Body of pancreas (tissue), 4 donors: ENCODE data around the gene GPR137.

Experiments
- POLR2A ChIP-seq, 3 donors: fragments of 450-650 bp; IDR thresholded peaks; one replicate each; pipeline ENCODE4 v1.6.1; 2016; ENCODE audit warnings: antibody characterized with exemption in 3 of 3, mild to moderate bottlenecking in 2 of 3
- TF ChIP-seq, protein P1 (sequence below), 7 experiments: fragments of 450-650 bp in 4 of 7; fragments of 200-600 bp in 3 of 7; sonication (generic) in 3 of 7; IDR thresholded peaks; one replicate each; pipeline ENCODE4 v1.5.1; 2016 to 2019; ENCODE audit warnings: antibody characterized with exemption in 7 of 7

DNA sequence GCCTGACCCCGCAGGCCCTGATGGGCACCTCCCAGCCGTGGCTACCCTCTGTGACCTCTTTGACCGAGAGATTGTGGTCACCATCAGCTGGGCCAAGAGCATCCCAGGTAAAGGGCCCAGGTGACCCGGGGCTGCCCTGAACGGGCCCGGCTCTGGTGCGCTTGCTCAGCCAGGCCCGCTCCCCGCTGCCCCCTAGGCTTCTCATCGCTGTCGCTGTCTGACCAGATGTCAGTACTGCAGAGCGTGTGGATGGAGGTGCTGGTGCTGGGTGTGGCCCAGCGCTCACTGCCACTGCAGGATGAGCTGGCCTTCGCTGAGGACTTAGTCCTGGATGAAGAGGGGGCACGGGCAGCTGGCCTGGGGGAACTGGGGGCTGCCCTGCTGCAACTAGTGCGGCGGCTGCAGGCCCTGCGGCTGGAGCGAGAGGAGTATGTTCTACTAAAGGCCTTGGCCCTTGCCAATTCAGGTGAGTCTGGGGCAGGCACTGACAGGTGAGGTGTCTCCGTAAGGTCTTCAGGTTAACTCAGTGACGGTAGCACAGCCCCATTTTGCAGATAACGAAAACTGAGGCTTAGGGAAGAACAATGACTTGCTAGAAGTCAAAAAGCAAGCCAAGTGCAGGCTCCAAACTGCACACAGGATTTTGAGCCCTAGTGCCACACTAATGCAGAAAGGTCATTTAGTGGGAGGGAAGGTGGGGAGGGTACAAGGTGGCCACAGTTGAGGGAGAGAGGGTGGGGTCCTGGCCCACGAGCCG, 29.3 kb downstream of the GPR137 start:
- TF ChIP-seq, protein P1, sequence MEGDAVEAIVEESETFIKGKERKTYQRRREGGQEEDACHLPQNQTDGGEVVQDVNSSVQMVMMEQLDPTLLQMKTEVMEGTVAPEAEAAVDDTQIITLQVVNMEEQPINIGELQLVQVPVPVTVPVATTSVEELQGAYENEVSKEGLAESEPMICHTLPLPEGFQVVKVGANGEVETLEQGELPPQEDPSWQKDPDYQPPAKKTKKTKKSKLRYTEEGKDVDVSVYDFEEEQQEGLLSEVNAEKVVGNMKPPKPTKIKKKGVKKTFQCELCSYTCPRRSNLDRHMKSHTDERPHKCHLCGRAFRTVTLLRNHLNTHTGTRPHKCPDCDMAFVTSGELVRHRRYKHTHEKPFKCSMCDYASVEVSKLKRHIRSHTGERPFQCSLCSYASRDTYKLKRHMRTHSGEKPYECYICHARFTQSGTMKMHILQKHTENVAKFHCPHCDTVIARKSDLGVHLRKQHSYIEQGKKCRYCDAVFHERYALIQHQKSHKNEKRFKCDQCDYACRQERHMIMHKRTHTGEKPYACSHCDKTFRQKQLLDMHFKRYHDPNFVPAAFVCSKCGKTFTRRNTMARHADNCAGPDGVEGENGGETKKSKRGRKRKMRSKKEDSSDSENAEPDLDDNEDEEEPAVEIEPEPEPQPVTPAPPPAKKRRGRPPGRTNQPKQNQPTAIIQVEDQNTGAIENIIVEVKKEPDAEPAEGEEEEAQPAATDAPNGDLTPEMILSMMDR (IDR thresholded peaks at IDR 0.05) = no peak
- no peak for TF ChIP-seq POLR2A (IDR thresholded peaks at IDR 0.05)
